NCI-H82 treated with DMSO at 0.1 percent for 48 hours (cell line): ENCODE measurements around the gene CACNA2D1.
A peak's percentile ranks its signal among the peaks of the same experiment; 100 is the strongest.
"Not testable (repeated sequence)": the region's sequence is repeated elsewhere in the genome, so short reads cannot be mapped to it uniquely, and the experiment has no call there.

Source experiments
- DNase-seq: peaks from one replicate; lab custom pipeline; 2025; ENCODE audit not compliant: unreplicated experiment; lab: John Stamatoyannopoulos, UW

The CACNA2D1 gene

GRCh38 chr7:82434275-82435022 is 9.1 kb downstream of the CACNA2D1 start:
- no peak for DNase-seq

- peak; percentile 25 for DNase-seq
These were observed 10.1 kb downstream of the CACNA2D1 start for GRCh38 chr7:82433507-82433906.

GRCh38 chr7:82432743-82433142 is 10.8 kb downstream of the CACNA2D1 start:
- not testable (repeated sequence) for DNase-seq

- no peak for DNase-seq
These were observed 12.8 kb downstream of the CACNA2D1 start for GRCh38 chr7:82430500-82431465.

GRCh38 chr7:82429408-82429807 is 14.2 kb downstream of the CACNA2D1 start:
- DNase-seq = no peak

GRCh38 chr7:82428186-82428961 is 15.2 kb downstream of the CACNA2D1 start:
- no peak for DNase-seq

GRCh38 chr7:82423446-82423845 is 20.1 kb downstream of the CACNA2D1 start:
- DNase-seq = no peak

GRCh38 chr7:82419200-82419599 is 24.4 kb downstream of the CACNA2D1 start:
- DNase-seq = no peak

GRCh38 chr7:82417898-82418297 is 25.7 kb downstream of the CACNA2D1 start:
- no peak for DNase-seq

GRCh38 chr7:82416402-82416801 is 27.2 kb downstream of the CACNA2D1 start:
- no peak for DNase-seq

- no peak for DNase-seq
These were observed 29.2 kb downstream of the CACNA2D1 start for GRCh38 chr7:82414389-82414788.

- DNase-seq = no peak
These were observed 30.3 kb downstream of the CACNA2D1 start for GRCh38 chr7:82413237-82413636.

GRCh38 chr7:82411732-82412131 is 31.8 kb downstream of the CACNA2D1 start:
- DNase-seq = no peak

- DNase-seq = no peak
These were observed 33.1 kb downstream of the CACNA2D1 start for GRCh38 chr7:82410461-82410860.

- no peak for DNase-seq
These were observed 36.6 kb downstream of the CACNA2D1 start for GRCh38 chr7:82406937-82407336.

GRCh38 chr7:82405301-82405700 is 38.3 kb downstream of the CACNA2D1 start:
- DNase-seq = no peak

GRCh38 chr7:82404652-82405051 is 38.9 kb downstream of the CACNA2D1 start:
- DNase-seq = no peak

GRCh38 chr7:82404094-82404493 is 39.5 kb downstream of the CACNA2D1 start:
- no peak for DNase-seq

- no peak for DNase-seq
These were observed 45.6 kb downstream of the CACNA2D1 start for GRCh38 chr7:82397879-82398524.

- DNase-seq = no peak
These were observed 47.2 kb downstream of the CACNA2D1 start for GRCh38 chr7:82396343-82396742.

GRCh38 chr7:82395147-82395546 is 48.4 kb downstream of the CACNA2D1 start:
- no peak for DNase-seq
